IPS-18a (cell line): ENCODE measurements around the gene MICAL2.

Experiments used
- H3K27ac ChIP-seq: one replicate; pipeline ENCODE4 v1.5.1; 2013; ENCODE audit warnings: low read length
- H3K27me3 ChIP-seq: one replicate; pipeline ENCODE4 v1.6.1; 2013; ENCODE audit warnings: mild to moderate bottlenecking, low read length; ENCODE audit not compliant: control insufficient read depth, insufficient read depth
- H3K36me3 ChIP-seq: one replicate; pipeline ENCODE4 v1.6.1; 2013; ENCODE audit warnings: low read depth, low read length; ENCODE audit not compliant: control insufficient read depth
- H3K4me1 ChIP-seq: one replicate; pipeline ENCODE4 v1.6.1; 2013; ENCODE audit warnings: low read depth, low read length; ENCODE audit not compliant: control insufficient read depth
- H3K4me3 ChIP-seq: one replicate; pipeline ENCODE4 v1.5.1; 2013; ENCODE audit warnings: low read length
- H3K9ac ChIP-seq: one replicate; pipeline ENCODE4 v1.6.1; 2013; ENCODE audit warnings: mild to moderate bottlenecking, low read length, moderate library complexity
- H3K9me3 ChIP-seq: one replicate; pipeline ENCODE4 v1.6.1; 2013; ENCODE audit warnings: low read depth, low read length; ENCODE audit not compliant: control insufficient read depth

Gene MICAL2

DNA sequence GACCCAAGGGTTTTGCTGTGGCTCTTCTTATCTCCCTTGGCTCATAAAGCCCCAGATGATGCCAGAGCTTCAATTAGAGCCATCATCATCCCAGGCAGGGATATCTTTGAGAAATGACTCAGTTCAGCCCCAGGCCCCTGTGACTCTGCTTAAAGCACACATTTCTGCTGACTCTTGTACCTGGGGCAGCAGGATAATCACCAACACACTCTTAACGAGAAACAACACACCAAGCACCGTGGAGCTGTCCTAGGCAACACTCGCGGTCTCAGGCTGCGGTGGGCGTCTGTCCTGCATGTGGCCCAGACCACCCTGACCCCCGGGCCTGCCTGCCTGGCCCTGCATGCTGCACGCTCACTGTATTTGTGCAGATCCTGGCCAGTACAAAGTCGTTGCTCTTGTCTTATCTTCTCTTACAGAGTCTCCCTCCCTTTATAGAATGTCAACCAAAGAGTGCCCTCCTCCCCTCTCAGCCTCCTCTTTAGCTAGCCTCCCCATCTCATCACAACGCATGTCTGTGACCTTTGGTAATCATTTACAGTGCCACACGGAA, 152.8 kb downstream of the MICAL2 start:
- H3K27me3 ChIP-seq = no peaks in the 10 kb centered on the region
- no peak overlapping the region for H3K4me3 ChIP-seq
- H3K27ac ChIP-seq = no peak overlapping the region
- H3K9me3 ChIP-seq = no peaks in the 10 kb centered on the region
- no peaks in the 10 kb centered on the region for H3K36me3 ChIP-seq
- H3K9ac ChIP-seq = no peak overlapping the region
- H3K4me1 ChIP-seq = no peaks in the 10 kb centered on the region

DNA sequence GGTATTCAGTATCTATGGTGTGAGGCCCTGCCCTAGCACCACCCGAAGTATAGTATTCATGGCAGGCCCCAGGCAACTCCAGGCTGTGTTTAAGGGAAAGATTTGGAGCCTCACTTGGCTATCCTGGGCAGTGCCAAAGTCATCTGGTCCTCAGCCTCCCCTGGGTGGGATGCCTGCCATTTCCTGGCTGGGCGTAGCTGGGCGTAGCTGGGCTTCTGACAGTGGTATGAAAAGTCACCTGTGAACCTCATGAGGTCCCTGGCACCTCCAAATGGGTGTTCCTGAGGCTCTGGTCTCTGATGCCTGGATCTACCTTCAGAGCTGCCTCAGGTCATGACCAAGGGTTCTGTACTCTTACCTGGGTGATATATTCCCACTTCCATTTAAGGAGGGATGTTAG, 154.0 kb downstream of the MICAL2 start:
- Histone ChIP-seq H3K36me3 (no peaks in the 10 kb centered on the region), H3K4me3 (no peak overlapping the region), H3K9ac (no peak overlapping the region), H3K4me1 (no peaks in the 10 kb centered on the region), H3K9me3 (no peaks in the 10 kb centered on the region), H3K27ac (no peak overlapping the region), H3K27me3 (no peaks in the 10 kb centered on the region)

DNA sequence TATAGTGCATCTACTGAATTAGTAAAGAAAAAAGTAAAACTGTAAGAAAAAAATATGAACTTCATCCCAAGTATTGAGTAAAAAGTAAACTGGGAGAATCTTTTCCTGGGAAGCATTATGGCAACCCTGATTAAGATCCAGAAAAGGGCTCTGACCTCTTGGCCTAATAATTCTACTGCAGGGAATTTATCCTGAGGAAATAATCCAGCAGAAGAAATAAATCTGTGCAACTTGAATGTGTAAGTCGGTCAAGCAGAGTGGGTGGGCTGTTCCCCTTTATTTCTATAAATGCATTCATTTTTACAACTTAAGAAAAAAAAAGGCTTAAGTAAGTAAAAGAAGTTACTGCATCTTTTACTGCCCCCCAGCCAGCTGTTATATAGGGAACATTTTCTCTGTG, 155.7 kb downstream of the MICAL2 start:
- no peak overlapping the region for H3K9ac ChIP-seq
- no peaks in the 10 kb centered on the region for H3K36me3 ChIP-seq
- H3K9me3 ChIP-seq = no peaks in the 10 kb centered on the region
- no peak overlapping the region for H3K4me3 ChIP-seq
- H3K27ac ChIP-seq = no peak overlapping the region
- no peaks in the 10 kb centered on the region for H3K4me1 ChIP-seq
- no peaks in the 10 kb centered on the region for H3K27me3 ChIP-seq

DNA sequence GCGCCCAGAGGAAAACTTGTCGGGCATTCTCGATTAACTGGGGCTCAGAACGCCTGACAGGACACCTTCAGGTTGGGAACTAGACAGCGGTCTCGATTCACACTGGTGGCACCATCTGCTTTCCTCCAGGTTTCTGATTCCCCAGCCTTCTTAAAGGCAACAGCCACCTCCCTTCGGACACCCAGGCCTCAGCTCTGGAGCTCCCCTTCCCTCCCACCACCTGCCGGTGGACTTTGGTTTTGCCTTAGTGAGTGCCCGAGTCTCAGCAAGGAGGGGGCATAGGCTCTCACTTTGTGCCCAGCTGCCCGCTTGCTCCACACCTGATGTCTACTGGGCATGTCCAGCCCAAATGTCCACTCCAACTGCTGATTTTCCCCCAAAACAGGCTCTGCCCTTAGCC, 156.6 kb downstream of the MICAL2 start:
- Histone ChIP-seq H3K4me3 (no peak overlapping the region), H3K9ac (no peak overlapping the region), H3K9me3 (no peaks in the 10 kb centered on the region), H3K27ac (no peak overlapping the region), H3K4me1 (no peaks in the 10 kb centered on the region), H3K36me3 (no peaks in the 10 kb centered on the region), H3K27me3 (no peaks in the 10 kb centered on the region)

DNA sequence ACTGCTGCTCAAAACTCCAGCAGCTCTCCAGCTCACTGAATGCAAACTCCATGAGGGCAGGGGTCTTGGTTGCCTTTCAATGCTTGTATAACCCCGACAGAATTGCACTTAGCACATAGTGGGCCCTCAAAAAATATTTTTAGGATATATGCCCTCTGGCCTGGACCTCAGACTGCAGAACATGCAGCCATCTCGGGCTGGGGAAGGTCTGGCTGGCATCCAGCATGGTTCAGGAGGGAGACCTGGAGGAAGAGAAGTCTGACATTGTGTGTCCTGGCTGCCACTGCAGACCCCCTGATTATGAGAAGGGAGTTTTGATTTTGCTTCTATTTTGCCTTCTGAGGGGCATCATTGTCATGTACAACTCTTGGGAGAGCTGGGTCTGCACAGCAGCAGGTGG, 157.5 kb downstream of the MICAL2 start:
- H3K4me3 ChIP-seq = no peak overlapping the region
- no peaks in the 10 kb centered on the region for H3K9me3 ChIP-seq
- H3K9ac ChIP-seq = no peak overlapping the region
- no peaks in the 10 kb centered on the region for H3K36me3 ChIP-seq
- no peaks in the 10 kb centered on the region for H3K4me1 ChIP-seq
- H3K27ac ChIP-seq = no peak overlapping the region
- no peaks in the 10 kb centered on the region for H3K27me3 ChIP-seq

DNA sequence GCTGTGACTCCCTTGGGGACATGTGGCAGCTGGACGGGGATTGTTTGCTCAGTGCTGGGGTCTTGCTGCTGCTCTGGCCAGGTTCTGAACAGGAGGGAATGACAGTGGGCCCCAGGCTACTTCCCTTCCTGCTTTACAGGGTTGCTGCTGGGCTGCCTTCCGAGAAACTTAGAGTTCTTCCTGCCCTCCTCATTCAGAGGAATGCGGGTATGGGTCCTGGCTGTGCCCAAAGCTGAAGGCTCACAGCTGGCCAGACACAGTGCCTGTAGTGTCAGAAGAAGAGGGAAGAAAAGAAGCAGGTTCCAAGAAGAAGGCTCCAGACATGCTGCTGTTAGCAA, 158.7 kb downstream of the MICAL2 start:
- Histone ChIP-seq H3K27ac (no peak overlapping the region), H3K27me3 (no peaks in the 10 kb centered on the region), H3K9me3 (no peaks in the 10 kb centered on the region), H3K36me3 (no peaks in the 10 kb centered on the region), H3K9ac (no peak overlapping the region), H3K4me1 (no peaks in the 10 kb centered on the region), H3K4me3 (no peak overlapping the region)

DNA sequence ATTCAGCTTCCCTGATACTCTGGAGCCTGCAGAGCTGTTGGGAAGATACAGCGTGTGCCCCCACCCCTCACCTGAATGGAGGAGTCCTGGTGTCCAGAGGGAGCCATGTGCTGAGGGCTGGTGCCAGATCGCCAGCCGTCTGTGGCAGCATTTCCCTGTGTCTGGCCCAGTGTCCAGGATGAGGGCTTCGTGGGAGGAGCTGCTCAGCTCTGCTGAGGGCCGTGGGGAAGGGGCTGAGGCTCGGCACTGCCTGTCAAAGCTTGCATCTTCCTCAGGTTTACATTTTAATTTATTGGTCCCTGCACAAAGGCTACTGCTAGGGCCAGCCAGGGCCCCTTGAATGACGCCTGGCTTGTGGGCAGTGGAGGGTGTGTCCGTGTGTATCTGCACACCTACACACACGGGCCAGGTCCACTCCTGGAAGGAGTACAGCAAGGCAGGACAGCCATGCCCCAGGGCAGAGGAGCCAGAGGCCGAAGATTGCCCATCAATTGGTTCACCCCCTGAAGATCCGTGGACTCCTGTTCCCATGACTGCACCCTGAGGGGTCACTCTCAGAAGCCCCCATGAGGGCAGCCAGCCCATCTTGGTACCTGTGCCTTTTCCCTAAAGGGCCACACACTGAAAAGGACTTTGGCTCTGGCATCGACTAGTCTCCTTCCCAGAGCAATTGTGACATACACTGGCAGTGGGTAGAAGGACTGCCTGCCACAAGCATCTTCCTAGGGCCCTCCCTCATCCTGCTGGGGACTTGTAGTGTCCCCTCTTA, 159.2 kb downstream of the MICAL2 start:
- Histone ChIP-seq H3K9ac (no peak overlapping the region), H3K9me3 (no peaks in the 10 kb centered on the region), H3K36me3 (no peaks in the 10 kb centered on the region), H3K27ac (no peak overlapping the region), H3K27me3 (no peaks in the 10 kb centered on the region), H3K4me3 (no peak overlapping the region), H3K4me1 (no peaks in the 10 kb centered on the region)

DNA sequence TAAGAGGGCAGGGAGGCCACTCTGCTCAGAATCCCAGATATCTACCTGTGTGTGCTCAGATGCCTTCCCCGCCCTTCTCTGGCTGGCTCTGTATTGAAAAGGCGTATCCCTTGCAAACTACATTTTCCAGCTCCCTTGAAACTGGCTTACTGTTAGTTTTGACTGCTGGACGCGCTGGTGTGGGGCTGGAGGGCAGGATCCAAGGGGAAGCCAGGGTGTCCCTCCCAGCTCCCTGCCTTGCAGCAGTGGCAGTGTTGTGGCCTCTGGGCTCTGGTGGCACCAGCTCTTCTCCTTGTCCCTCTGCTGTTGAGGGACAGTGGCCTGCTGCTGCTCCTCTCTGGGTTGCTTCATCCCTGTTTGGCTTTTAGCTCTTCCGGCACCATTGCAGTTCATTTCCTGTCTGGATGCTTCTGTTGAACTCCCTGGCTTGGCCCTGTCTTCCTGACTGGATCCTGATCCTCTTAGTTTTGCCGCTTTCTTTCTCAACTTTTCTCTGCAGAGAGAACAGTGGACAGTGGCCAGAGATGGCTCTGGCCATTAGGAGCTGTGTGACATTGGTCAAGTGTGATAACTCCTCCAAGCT, 159.9 kb downstream of the MICAL2 start:
- H3K27ac ChIP-seq = no peak overlapping the region
- no peak overlapping the region for H3K9ac ChIP-seq
- H3K4me3 ChIP-seq = no peak overlapping the region
- H3K9me3 ChIP-seq = no peaks in the 10 kb centered on the region
- no peaks in the 10 kb centered on the region for H3K36me3 ChIP-seq
- no peaks in the 10 kb centered on the region for H3K27me3 ChIP-seq
- no peaks in the 10 kb centered on the region for H3K4me1 ChIP-seq

DNA sequence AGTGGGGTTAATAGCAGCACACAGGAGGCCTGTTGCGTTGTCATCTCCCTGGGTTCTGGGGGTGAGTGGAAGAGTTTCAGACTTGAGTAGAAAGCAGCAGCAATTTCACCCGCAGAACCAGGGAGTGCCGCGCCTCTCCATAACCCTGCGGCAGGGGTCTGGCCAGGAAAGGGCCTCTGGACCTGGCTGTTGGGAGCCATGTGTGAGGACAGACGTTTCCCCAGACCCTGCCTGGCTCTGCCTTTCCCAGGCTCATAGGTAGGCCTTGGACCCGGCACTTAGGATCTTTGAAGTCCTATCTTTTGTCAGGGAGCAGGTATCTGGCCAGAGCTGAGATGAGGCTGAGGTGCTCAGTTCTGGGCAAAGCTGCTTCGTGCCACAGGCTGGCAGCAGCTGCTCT, 160.4 kb downstream of the MICAL2 start:
- no peaks in the 10 kb centered on the region for H3K9me3 ChIP-seq
- no peak overlapping the region for H3K27ac ChIP-seq
- H3K4me3 ChIP-seq = no peak overlapping the region
- no peak overlapping the region for H3K9ac ChIP-seq
- H3K36me3 ChIP-seq = no peaks in the 10 kb centered on the region
- no peaks in the 10 kb centered on the region for H3K4me1 ChIP-seq
- no peaks in the 10 kb centered on the region for H3K27me3 ChIP-seq

DNA sequence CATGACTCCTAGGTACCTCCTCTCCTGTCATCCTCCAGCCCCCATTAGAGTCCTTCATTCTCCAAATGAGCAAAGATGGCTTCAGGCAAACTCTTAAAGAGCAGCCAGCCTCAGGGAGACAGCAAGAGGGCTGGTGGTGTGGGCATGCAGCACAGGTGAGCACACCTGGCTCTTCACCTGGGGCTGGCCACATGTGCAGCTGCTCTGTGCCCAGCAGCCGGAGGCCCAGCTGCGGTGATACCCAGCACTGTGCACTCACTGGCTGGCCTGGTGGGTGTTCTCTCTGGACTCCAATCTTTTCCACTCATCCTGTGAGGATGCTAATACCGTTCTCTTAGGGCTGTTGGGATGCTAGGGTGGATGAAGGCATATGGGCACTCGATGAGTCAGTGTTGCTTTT, 160.9 kb downstream of the MICAL2 start:
- Histone ChIP-seq H3K27me3 (no peaks in the 10 kb centered on the region), H3K9ac (no peak overlapping the region), H3K9me3 (no peaks in the 10 kb centered on the region), H3K4me3 (no peak overlapping the region), H3K4me1 (no peaks in the 10 kb centered on the region), H3K27ac (no peak overlapping the region), H3K36me3 (no peaks in the 10 kb centered on the region)

DNA sequence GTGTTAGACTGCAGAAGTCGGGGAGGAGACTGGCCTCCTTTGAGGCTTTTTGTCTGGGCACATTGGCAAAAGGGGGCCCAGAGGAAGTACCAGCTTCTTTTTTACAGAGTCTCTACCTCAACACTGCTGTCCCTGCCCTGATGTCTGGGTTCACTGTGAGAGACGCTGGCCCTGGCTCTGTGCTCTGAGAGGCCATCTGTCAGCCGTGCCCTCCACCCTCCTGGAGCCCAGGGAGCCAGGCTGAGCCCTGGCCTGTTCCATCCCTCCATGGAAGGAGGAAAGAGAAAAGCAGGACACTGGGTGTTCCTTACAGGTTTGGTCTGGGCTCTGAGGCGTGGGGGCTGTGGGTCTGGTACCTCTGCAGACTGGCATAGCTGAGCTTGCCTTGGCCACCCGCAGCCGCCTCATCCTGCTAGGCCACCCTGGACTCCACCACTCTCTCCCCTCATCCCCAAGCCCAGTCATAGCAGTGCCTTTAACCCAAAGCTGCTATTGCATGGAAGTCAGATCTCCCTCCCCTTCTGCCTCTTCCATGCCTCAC, 161.5 kb downstream of the MICAL2 start:
- H3K4me1 ChIP-seq = no peaks in the 10 kb centered on the region
- H3K27ac ChIP-seq = no peak overlapping the region
- no peak overlapping the region for H3K9ac ChIP-seq
- H3K27me3 ChIP-seq = no peaks in the 10 kb centered on the region
- H3K36me3 ChIP-seq = no peaks in the 10 kb centered on the region
- H3K4me3 ChIP-seq = no peak overlapping the region
- no peaks in the 10 kb centered on the region for H3K9me3 ChIP-seq
